IPS-20b (cell line): ENCODE measurements around the gene SELENOI.

ENCODE experiments used
- H3K27ac ChIP-seq: one replicate; pipeline ENCODE4 v1.5.1; 2013; ENCODE audit warnings: low read length
- H3K27me3 ChIP-seq: 2 replicates; pipeline ENCODE4 v1.6.1; 2013; ENCODE audit warnings: mild to moderate bottlenecking, low read length, inconsistent platforms; ENCODE audit not compliant: insufficient read depth
- H3K36me3 ChIP-seq: 2 replicates; pipeline ENCODE4 v1.6.1; 2013; ENCODE audit warnings: low read depth, mild to moderate bottlenecking, inconsistent platforms, low read length, moderate library complexity; ENCODE audit not compliant: insufficient read depth
- H3K4me1 ChIP-seq: 2 replicates; pipeline ENCODE4 v1.6.1; 2013; ENCODE audit warnings: mild to moderate bottlenecking, control low read depth, inconsistent platforms, low read length, moderate library complexity; ENCODE audit not compliant: insufficient read depth
- H3K4me3 ChIP-seq: 2 replicates; pipeline ENCODE4 v1.5.1; 2013; ENCODE audit warnings: mild to moderate bottlenecking, low read length, inconsistent platforms
- H3K9ac ChIP-seq: 2 replicates; pipeline ENCODE4 v1.6.1; 2013; ENCODE audit warnings: low read depth, mild to moderate bottlenecking, inconsistent platforms, low read length, moderate library complexity
- H3K9me3 ChIP-seq: 2 replicates; pipeline ENCODE4 v1.6.1; 2013; ENCODE audit warnings: mild to moderate bottlenecking, low read depth, low read length, inconsistent platforms; ENCODE audit not compliant: insufficient read depth

Gene SELENOI

DNA sequence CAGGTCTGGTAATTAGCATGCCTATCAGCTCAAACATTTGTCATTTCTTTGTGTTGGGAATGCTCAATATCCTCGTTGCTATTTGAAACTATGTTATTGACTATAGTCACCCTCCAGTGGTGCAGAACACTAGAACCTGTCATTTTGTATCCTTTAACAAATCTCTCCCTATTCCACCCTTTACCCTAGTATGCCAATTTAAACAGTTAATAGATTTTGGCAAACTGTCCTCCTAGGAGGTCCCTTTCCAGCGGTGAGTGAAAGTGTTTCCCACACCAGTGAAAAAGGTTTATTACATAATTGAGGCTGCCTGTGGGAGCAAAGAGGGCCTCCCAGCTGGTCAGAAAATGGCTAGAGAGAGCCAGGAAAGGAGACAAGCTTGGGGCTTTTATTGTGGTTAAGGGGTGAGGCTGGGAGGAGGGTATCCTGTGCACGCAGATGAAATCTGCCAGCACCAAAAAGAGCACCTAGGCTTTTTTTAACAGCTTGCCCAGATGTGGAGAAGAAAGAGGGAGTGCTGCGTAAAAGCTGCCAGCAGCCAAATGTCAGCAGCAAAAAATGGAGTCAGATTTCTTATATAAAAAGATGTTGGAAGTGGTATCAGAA is 53.9 kb downstream of the SELENOI start:
- H3K9ac ChIP-seq, result no peak overlapping the region
- H3K9me3 ChIP-seq, result no peaks in the 10 kb centered on the region
- H3K4me3 ChIP-seq, result no peak overlapping the region
- 0 out of 2 replicates have a peak, but pooled peaks cover 3% of the 10 kb centered on the region for H3K36me3 ChIP-seq
- no peaks in the 10 kb centered on the region for H3K4me1 ChIP-seq
- no peak overlapping the region for H3K27ac ChIP-seq
- peaks cover 13% of the 10 kb centered on the region; the same call in 1 of the 2 replicates for H3K27me3 ChIP-seq

- Histone ChIP-seq H3K4me1 (no peaks in the 10 kb centered on the region), H3K9ac (no peak overlapping the region), H3K27ac (no peak overlapping the region), H3K9me3 (no peaks in the 10 kb centered on the region), H3K36me3 (0 out of 2 replicates have a peak, but pooled peaks cover 3% of the 10 kb centered on the region), H3K27me3 (peaks cover 13% of the 10 kb centered on the region; the same call in 1 of the 2 replicates), H3K4me3 (no peak overlapping the region)
Measured at GRCh38 chr2:26400723-26401122, 54.8 kb downstream of the SELENOI start.

DNA sequence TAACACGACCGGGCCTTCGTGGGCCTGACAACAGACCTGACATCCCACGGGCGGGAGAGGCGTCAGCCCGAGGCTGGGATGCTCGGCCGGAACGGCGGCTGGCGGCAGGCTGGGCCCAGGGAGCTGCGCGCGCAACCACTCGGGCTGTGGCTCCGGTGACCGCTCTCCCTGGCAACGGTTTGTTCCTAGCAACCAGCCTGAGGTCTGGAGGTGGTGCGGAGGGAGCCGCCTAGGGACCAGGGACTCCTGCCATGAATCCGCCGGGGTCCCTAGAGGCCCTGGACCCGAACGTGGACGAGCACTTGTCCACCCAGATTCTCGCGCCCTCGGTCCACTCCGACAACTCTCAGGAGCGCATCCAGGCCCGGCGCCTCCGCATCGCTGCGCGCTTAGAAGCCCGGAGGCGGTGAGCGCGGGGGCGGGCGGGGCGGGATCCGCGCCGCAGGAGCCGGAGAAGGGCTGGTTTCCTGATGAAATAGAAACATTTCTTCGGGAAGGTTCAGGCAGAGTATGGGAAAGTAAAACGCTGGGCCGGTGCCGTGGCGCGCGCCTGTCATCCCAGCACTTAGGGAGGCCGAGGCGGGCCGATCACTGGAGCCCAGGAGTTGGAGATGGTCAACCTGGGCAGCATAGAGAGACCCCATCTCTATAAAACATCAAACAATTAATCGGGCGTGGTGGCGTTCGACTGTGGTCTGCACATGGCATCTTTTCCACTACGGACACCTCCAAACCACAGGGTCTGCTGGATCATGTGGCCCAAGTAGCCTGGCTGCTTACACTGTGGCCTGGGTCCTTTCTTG is 56.0 kb downstream of the SELENOI start, which contains the start of gene DRC1:
Gene DRC1 (plus strand): TSS at position 182 of the 803 bp plus-strand sequence. CDS start 70 bp downstream, at position 252.
- H3K27me3 ChIP-seq, result peaks cover 13% of the 10 kb centered on the region; the same call in 1 of the 2 replicates
- no peaks in the 10 kb centered on the region for H3K9me3 ChIP-seq
- H3K36me3 ChIP-seq, result no peaks in the 10 kb centered on the region
- peak within 1 kb of the TSS; percentile 76 for H3K4me3 ChIP-seq
- no peaks in the 10 kb centered on the region for H3K4me1 ChIP-seq
- no peak within 1 kb of the TSS; the same call in 1 of the 2 replicates for H3K9ac ChIP-seq
- H3K27ac ChIP-seq, result no peak within 1 kb of the TSS

GRCh38 chr2:26407526-26407925 is 61.6 kb downstream of the SELENOI start:
- H3K4me3 ChIP-seq, result no peak overlapping the region
- H3K27me3 ChIP-seq, result no peaks in the 10 kb centered on the region
- no peaks in the 10 kb centered on the region for H3K9me3 ChIP-seq
- no peaks in the 10 kb centered on the region for H3K36me3 ChIP-seq
- H3K27ac ChIP-seq, result no peak overlapping the region
- no peak overlapping the region for H3K9ac ChIP-seq
- H3K4me1 ChIP-seq, result no peaks in the 10 kb centered on the region

DNA sequence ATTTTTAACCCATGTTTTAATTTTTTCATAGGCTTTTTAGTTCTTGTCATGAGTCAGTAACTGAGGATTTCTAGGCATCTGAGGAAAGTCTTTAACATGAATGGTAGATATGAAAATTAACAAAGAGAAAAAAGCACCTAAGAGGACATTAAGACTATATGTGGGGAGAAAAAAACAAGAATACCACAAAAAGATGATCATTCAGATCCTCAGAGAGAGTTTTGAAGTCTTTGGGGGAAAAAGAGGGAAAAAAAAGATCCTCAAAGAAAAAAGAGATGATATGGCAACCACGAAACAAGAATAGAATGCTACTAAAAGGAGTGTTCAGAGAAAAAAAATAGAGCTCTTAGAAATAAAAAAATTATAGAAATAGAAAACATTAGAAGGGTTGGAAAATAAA is 63.8 kb downstream of the SELENOI start:
- Histone ChIP-seq H3K27ac (no peak overlapping the region), H3K27me3 (no peaks in the 10 kb centered on the region), H3K9me3 (no peaks in the 10 kb centered on the region)

GRCh38 chr2:26410764-26411243 is 64.9 kb downstream of the SELENOI start:
- Histone ChIP-seq H3K27me3 (no peaks in the 10 kb centered on the region), H3K36me3 (no peaks in the 10 kb centered on the region), H3K4me3 (no peak overlapping the region), H3K4me1 (no peaks in the 10 kb centered on the region), H3K9me3 (no peaks in the 10 kb centered on the region), H3K9ac (no peak overlapping the region), H3K27ac (no peak overlapping the region)

More for the DNA sequence above, 63.8 kb downstream of the SELENOI start:
- Histone ChIP-seq H3K36me3 (no peaks in the 10 kb centered on the region), H3K4me1 (no peaks in the 10 kb centered on the region), H3K9ac (no peak overlapping the region), H3K4me3 (no peak overlapping the region)

GRCh38 chr2:26411419-26411818 is 65.5 kb downstream of the SELENOI start:
- H3K4me3 ChIP-seq, result no peak overlapping the region
- no peak overlapping the region for H3K9ac ChIP-seq
- H3K27ac ChIP-seq, result no peak overlapping the region

DNA sequence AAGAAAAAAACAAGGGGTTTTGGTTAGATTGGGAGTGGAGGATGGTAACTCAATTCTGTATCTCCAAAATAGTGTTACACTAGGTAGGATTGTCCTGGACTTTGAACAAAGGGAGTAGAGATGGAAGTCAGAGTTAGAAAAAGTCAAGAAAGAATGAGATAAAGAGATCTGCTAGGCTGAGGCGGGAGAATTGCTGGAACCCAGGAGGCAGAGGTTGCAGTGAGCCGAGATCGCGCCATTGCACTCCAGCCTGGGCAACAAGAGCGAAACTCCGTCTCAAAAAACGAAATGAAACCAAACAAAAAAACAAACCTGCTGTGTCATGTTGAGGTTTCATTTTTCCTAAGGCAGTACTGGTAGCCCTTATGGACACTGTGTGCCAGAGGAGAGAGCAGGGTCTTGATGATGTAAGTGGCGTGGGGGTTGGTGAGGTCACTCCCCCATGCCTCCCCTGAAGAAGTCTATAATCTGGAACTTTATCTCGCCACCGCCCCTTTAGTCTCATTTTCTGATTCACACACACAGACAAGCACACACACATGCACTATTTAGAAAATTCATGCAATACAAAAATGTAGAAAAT is 66.2 kb downstream of the SELENOI start:
- Histone ChIP-seq H3K9me3 (no peaks in the 10 kb centered on the region), H3K4me3 (no peak overlapping the region), H3K27ac (no peak overlapping the region), H3K36me3 (no peaks in the 10 kb centered on the region), H3K9ac (no peak overlapping the region), H3K27me3 (no peaks in the 10 kb centered on the region), H3K4me1 (no peaks in the 10 kb centered on the region)

More at GRCh38 chr2:26411419-26411818, 65.5 kb downstream of the SELENOI start:
- Histone ChIP-seq H3K9me3 (no peaks in the 10 kb centered on the region), H3K4me1 (no peaks in the 10 kb centered on the region), H3K36me3 (no peaks in the 10 kb centered on the region), H3K27me3 (no peaks in the 10 kb centered on the region)

DNA sequence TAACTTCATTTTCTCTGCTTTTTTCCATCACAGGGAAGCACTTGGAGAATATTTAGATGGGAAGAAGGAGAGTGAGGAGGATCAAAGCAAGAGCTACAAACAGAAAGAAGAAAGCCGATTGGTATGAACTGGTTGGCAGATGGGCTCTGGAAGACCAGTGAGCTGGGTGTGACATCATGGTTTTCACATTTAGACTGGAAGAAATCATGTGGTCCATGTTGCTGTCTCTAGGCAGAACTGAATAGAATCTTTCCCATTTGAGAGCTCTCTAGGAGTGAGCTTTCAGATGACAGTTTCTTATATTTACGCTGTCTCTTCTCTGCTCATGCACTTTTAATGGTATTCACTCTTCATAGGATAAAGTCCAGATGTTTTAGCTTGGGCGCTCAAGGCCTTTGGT is 68.4 kb downstream of the SELENOI start:
- no peak overlapping the region for H3K4me3 ChIP-seq
- H3K9me3 ChIP-seq, result no peaks in the 10 kb centered on the region
- no peak overlapping the region for H3K9ac ChIP-seq
- no peaks in the 10 kb centered on the region for H3K4me1 ChIP-seq
- H3K27ac ChIP-seq, result no peak overlapping the region
- no peaks in the 10 kb centered on the region for H3K36me3 ChIP-seq
- H3K27me3 ChIP-seq, result no peaks in the 10 kb centered on the region

DNA sequence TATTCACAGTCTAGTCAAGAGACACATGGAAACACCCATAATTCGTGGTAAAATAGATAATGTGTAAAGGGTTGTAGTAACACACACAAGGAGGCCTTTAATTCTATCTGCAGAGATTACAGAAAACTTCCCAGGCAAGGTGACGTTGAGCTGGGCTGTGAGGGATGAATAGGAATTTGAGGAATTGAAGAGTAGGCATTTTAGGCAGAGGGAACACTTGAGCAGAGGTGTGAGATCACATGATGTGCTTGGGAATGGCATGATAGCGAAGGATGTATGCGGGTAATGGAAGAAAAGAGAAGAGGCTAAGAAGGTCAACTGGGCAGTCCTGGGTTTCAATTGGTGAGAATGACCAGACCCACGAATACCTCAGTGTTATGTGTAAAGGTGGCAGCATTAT is 76.0 kb downstream of the SELENOI start:
- no peaks in the 10 kb centered on the region for H3K27me3 ChIP-seq

GRCh38 chr2:26422947-26423629 is 77.1 kb downstream of the SELENOI start:
- Histone ChIP-seq H3K4me1 (peaks cover 9% of the 10 kb centered on the region; the same call in 1 of the 2 replicates), H3K36me3 (no peaks in the 10 kb centered on the region), H3K9me3 (no peaks in the 10 kb centered on the region), H3K27me3 (no peaks in the 10 kb centered on the region), H3K4me3 (no peak overlapping the region), H3K27ac (no peak overlapping the region), H3K9ac (no peak overlapping the region)

More for the DNA sequence above, 76.0 kb downstream of the SELENOI start:
- Histone ChIP-seq H3K36me3 (no peaks in the 10 kb centered on the region), H3K9ac (no peak overlapping the region), H3K4me1 (peaks cover 9% of the 10 kb centered on the region; the same call in 1 of the 2 replicates), H3K9me3 (no peaks in the 10 kb centered on the region), H3K27ac (no peak overlapping the region), H3K4me3 (no peak overlapping the region)
